ENCODE data around the gene TMTC2.

Gene TMTC2

GRCh38 chr12:82807132-82807737 lies 120.5 kb downstream of the TMTC2 start:
- no peak for TF ChIP-seq CTCF (conservative IDR thresholded peaks at IDR 0.05; ENCODE audit: low read depth, low read length)
- H3K4me3 ChIP-seq (ENCODE audit: low read length), result no peak overlapping the region
- DNase-seq (ENCODE audit: low read depth), result no peak

- DNase-seq (ENCODE audit: low read depth), result no peak
- no peak for TF ChIP-seq CTCF (conservative IDR thresholded peaks at IDR 0.05; ENCODE audit: low read depth, low read length)
- H3K4me3 ChIP-seq (ENCODE audit: low read length), result no peak overlapping the region
These were observed 123.9 kb downstream of the TMTC2 start for GRCh38 chr12:82810568-82810967.

- no peak for TF ChIP-seq CTCF (conservative IDR thresholded peaks at IDR 0.05; ENCODE audit: low read depth, low read length)
- no peak for DNase-seq (ENCODE audit: low read depth)
- no peak overlapping the region for H3K4me3 ChIP-seq (ENCODE audit: low read length)
These were observed 130.7 kb downstream of the TMTC2 start for GRCh38 chr12:82817368-82817767.

GRCh38 chr12:82818271-82819035 lies 131.7 kb downstream of the TMTC2 start:
- no peak overlapping the region for H3K4me3 ChIP-seq (ENCODE audit: low read length)
- TF ChIP-seq CTCF (conservative IDR thresholded peaks at IDR 0.05; ENCODE audit: low read depth, low read length), result no peak
- no peak for DNase-seq (ENCODE audit: low read depth)

GRCh38 chr12:82826505-82826904 lies 139.8 kb downstream of the TMTC2 start:
- H3K4me3 ChIP-seq (ENCODE audit: low read length), result no peak overlapping the region
- TF ChIP-seq CTCF (conservative IDR thresholded peaks at IDR 0.05; ENCODE audit: low read depth, low read length), result no peak
- DNase-seq (ENCODE audit: low read depth), result no peak

GRCh38 chr12:82832096-82832495 lies 145.4 kb downstream of the TMTC2 start:
- no peak for TF ChIP-seq CTCF (conservative IDR thresholded peaks at IDR 0.05; ENCODE audit: low read depth, low read length)
- DNase-seq (ENCODE audit: low read depth), result no peak
- no peak overlapping the region for H3K4me3 ChIP-seq (ENCODE audit: low read length)

GRCh38 chr12:82832981-82833380 lies 146.3 kb downstream of the TMTC2 start:
- no peak for TF ChIP-seq CTCF (conservative IDR thresholded peaks at IDR 0.05; ENCODE audit: low read depth, low read length)
- H3K4me3 ChIP-seq (ENCODE audit: low read length), result no peak overlapping the region
- no peak for DNase-seq (ENCODE audit: low read depth)

Data from retinal pigment epithelial cell (primary cell).